Central memory CD8-positive, alpha-beta T cell (primary cell): ENCODE results near the gene NLGN3.

Source experiments
- ATAC-seq: fragments of 150-1000 bp; cut with Tn5 transposase; replicated peaks from 2 replicates; pipeline ENCODE4 v1.10.0; 2022; ENCODE audit warnings: mild to moderate bottlenecking, moderate FRiP score, moderate number of reproducible peaks; ENCODE audit not compliant: poor library complexity, severe bottlenecking; ENCODE audit errors: extremely low read depth
- DNase-seq, 2 donors: peaks; one replicate each; pipeline ENCODE4 v3.0.0; 2021; ENCODE audit warnings: low spot score in 2 of 2
- H3K27ac Mint-ChIP-seq: one replicate; pipeline ENCODE4 v1.8.0; 2022; ENCODE audit warnings: low read depth, mild to moderate bottlenecking, moderate library complexity, mixed read lengths
- H3K27me3 Mint-ChIP-seq: one replicate; pipeline ENCODE4 v1.8.0; 2022; ENCODE audit warnings: mixed read lengths
- H3K36me3 Mint-ChIP-seq: one replicate; pipeline ENCODE4 v1.8.0; 2022; ENCODE audit warnings: mild to moderate bottlenecking, moderate library complexity, mixed read lengths; ENCODE audit not compliant: insufficient read depth
- H3K4me1 Mint-ChIP-seq: one replicate; pipeline ENCODE4 v1.8.0; 2022; ENCODE audit warnings: mixed read lengths
- H3K4me3 Mint-ChIP-seq: one replicate; pipeline ENCODE4 v1.8.0; 2022; ENCODE audit warnings: mild to moderate bottlenecking, moderate library complexity, mixed read lengths
- H3K9me3 Mint-ChIP-seq: one replicate; pipeline ENCODE4 v1.8.0; 2022; ENCODE audit warnings: mixed read lengths

NLGN3 gene

DNA sequence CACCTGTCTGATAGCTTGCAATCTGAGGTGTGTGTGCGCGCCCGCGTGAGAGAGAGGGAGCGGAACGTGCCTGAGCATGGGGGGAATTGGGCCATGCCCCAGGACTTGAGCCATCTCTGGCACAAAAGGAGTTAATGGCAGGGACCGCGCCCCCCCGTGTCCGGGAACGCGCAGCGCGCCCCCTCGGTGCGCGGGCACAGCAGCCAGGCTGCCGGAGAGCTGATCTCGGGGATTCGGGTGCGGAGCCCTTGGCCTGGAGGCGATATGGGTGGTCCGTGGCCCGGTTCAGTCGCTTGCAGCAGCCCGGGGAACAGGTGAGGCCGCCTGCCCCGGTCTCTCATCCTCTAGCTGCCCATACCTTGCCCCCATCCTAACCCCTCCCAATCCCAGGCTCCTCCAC is at the start of gene NLGN3:
Gene NLGN3, plus strand, starts transcription at position 191 of the 400 bp plus-strand sequence. CDS start 2,909 bp downstream, outside the sequence.
- Mint-ChIP-seq H3K4me1 (peaks cover 7% of the 10 kb centered on the region), H3K27ac (peak within 1 kb of the TSS; percentile 25), H3K4me3 (no peak within 1 kb of the TSS), H3K9me3 (no peaks in the 10 kb centered on the region), H3K36me3 (peaks cover 23% of the 10 kb centered on the region), H3K27me3 (no peaks in the 10 kb centered on the region)
- no peak for ATAC-seq
- DNase-seq, result no peak

DNA sequence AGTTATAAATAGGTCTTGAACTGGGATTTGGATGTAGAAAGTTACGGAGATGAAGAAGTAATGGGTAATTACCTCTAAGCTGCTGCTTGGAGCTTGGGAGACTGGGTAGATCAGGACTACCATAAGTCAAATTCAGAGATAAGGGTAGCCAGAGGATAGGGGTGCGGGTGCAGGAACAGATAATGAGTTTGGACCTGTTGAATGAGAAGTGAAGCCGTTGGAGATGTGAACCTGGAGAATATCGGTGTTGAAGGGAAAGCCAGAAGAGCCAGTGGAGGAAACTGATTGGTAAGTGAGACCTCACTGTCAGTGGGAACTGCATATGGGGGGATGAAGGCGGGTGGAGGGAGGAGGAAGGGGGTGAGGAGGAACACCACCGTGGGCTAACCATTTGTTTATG is 49.6 kb upstream of the NLGN3 start:
- Mint-ChIP-seq H3K27me3 (no peaks in the 10 kb centered on the region), H3K4me3 (peak overlapping the region; percentile 89), H3K36me3 (peaks cover 10% of the 10 kb centered on the region), H3K9me3 (no peaks in the 10 kb centered on the region), H3K4me1 (peaks cover 41% of the 10 kb centered on the region), H3K27ac (peak overlapping the region; percentile 97)
- DNase-seq (no peak), ATAC-seq (no peak)

DNA sequence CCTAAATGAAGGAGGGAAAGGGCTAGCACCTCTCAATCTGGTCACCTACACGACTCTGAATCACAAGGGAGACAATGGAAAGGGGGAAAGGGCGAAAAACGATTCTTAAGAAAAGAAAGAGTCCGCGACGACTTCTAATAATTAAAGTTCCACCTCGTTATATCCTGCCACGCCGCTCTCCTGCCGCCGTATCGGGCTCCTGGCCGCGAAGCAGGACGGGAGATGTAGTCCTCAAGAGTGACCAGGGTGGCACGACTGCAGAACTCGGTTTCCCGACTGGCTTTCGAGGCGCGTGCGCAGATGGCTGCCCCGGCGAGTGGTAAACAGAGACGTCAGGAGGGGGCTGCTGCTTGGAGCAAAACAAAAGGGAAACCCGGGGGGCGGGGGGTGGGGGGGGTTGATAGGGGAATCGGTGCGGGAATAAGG is 49.1 kb upstream of the NLGN3 start, which contains the start of gene FOXO4:
Gene FOXO4, plus strand, starts transcription at position 297 of the 426 bp plus-strand sequence. CDS start 678 bp downstream, outside the sequence.
- peak; percentile 82 for ATAC-seq
- Mint-ChIP-seq H3K36me3 (peaks cover 12% of the 10 kb centered on the region), H3K27me3 (no peaks in the 10 kb centered on the region), H3K4me1 (peaks cover 41% of the 10 kb centered on the region), H3K9me3 (no peaks in the 10 kb centered on the region), H3K4me3 (peak within 1 kb of the TSS; percentile 89), H3K27ac (peak within 1 kb of the TSS; percentile 97)
- DNase-seq, result peak; percentile 70 to 82

DNA sequence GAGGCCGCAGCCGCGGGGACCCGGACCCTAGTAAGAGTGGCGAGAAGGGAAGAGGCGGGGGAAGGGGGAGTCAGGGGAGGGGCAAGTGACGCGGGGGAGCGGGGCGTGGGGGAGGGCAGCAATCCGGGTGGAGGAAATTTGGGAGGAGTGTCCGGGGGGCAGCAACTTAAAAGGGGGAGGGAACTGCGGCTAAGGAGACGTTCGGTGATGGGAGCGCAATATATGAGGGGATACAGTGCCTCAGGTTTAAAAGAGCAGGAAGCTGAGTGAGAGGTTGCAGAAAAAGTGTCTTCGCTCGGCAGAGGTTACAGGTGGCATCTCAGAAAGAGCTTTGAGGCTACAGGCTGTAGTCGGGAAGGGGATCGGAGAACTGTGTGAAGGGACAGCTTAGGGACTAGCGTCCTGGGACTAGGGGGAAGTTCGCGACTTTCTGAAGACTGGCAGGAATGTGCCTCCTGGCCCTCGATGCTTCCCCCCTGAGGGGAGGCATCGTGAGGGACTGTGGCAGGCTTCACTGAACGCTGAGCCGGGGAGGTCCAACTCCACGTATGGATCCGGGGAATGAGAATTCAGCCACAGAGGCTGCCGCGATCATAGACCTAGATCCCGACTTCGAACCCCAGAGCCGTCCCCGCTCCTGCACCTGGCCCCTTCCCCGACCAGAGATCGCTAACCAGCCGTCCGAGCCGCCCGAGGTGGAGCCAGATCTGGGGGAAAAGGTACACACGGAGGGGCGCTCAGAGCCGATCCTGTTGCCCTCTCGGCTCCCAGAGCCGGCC is 48.5 kb upstream of the NLGN3 start:
- Mint-ChIP-seq H3K27ac (peak overlapping the region; percentile 97), H3K4me3 (peak overlapping the region; percentile 89), H3K27me3 (no peaks in the 10 kb centered on the region), H3K36me3 (peaks cover 12% of the 10 kb centered on the region), H3K9me3 (no peaks in the 10 kb centered on the region), H3K4me1 (peaks cover 43% of the 10 kb centered on the region)
- ATAC-seq (peak; percentile 57), DNase-seq (peak in 1 of 2 donors; percentile 45)

DNA sequence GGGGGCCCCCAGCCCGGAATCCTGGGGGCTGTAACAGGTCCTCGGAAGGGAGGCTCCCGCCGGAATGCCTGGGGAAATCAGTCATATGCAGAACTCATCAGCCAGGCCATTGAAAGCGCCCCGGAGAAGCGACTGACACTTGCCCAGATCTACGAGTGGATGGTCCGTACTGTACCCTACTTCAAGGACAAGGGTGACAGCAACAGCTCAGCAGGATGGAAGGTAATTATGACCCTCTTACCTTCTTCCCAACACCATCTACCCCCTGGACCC is 47.9 kb upstream of the NLGN3 start:
- Mint-ChIP-seq H3K36me3 (peaks cover 12% of the 10 kb centered on the region), H3K9me3 (no peaks in the 10 kb centered on the region), H3K4me1 (peaks cover 49% of the 10 kb centered on the region), H3K27me3 (no peaks in the 10 kb centered on the region), H3K4me3 (peak overlapping the region; percentile 89), H3K27ac (no peak overlapping the region)
- ATAC-seq (no peak), DNase-seq (no peak)

- peaks cover 60% of the 10 kb centered on the region for H3K4me1 Mint-ChIP-seq
- no peak overlapping the region for H3K27ac Mint-ChIP-seq
- H3K27me3 Mint-ChIP-seq, result no peaks in the 10 kb centered on the region
- no peaks in the 10 kb centered on the region for H3K9me3 Mint-ChIP-seq
- H3K36me3 Mint-ChIP-seq, result peaks cover 13% of the 10 kb centered on the region
- H3K4me3 Mint-ChIP-seq, result peak overlapping the region; percentile 47
- DNase-seq (peak; percentile 54 to 59), ATAC-seq (peak; percentile 31)
Observed at GRCh38 chrX:71098302-71098701, 46.3 kb upstream of the NLGN3 start.

DNA sequence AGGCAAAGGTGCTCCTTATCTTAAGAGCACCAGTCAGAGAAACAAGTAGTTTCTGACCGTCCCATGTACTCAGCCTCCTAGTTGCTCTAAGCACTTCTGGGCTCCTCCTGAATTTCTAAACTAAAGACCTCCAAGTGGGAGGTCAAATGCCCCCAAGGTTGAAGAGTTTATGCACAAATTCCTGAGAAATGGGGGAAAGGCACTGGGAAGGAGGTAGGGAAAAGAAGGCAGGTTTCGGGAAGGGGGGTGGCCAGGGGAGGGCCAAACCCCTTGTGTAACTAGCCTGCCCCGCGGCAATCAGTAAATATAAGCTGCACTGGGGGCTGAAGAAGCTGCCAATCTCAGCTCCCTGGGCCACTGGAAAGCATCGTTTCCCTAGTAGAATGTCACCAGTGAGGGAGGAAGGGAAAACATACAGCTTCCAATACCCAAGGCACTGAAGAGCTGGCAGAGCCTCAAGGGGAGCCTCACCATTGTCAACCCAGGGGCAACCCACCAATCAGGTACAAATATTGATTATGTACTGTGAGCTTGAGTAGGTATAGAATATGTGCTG is 45.6 kb upstream of the NLGN3 start:
- H3K27ac Mint-ChIP-seq, result no peak overlapping the region
- H3K36me3 Mint-ChIP-seq, result peaks cover 13% of the 10 kb centered on the region
- no peak overlapping the region for H3K4me3 Mint-ChIP-seq
- DNase-seq, result no peak
- no peaks in the 10 kb centered on the region for H3K9me3 Mint-ChIP-seq
- H3K27me3 Mint-ChIP-seq, result no peaks in the 10 kb centered on the region
- no peak for ATAC-seq
- H3K4me1 Mint-ChIP-seq, result peaks cover 67% of the 10 kb centered on the region

- Mint-ChIP-seq H3K36me3 (peaks cover 13% of the 10 kb centered on the region), H3K4me3 (no peak overlapping the region), H3K4me1 (peaks cover 74% of the 10 kb centered on the region), H3K27me3 (no peaks in the 10 kb centered on the region), H3K9me3 (no peaks in the 10 kb centered on the region), H3K27ac (no peak overlapping the region)
- DNase-seq (no peak), ATAC-seq (no peak)
Observed at GRCh38 chrX:71099736-71100135, 44.9 kb upstream of the NLGN3 start.

DNA sequence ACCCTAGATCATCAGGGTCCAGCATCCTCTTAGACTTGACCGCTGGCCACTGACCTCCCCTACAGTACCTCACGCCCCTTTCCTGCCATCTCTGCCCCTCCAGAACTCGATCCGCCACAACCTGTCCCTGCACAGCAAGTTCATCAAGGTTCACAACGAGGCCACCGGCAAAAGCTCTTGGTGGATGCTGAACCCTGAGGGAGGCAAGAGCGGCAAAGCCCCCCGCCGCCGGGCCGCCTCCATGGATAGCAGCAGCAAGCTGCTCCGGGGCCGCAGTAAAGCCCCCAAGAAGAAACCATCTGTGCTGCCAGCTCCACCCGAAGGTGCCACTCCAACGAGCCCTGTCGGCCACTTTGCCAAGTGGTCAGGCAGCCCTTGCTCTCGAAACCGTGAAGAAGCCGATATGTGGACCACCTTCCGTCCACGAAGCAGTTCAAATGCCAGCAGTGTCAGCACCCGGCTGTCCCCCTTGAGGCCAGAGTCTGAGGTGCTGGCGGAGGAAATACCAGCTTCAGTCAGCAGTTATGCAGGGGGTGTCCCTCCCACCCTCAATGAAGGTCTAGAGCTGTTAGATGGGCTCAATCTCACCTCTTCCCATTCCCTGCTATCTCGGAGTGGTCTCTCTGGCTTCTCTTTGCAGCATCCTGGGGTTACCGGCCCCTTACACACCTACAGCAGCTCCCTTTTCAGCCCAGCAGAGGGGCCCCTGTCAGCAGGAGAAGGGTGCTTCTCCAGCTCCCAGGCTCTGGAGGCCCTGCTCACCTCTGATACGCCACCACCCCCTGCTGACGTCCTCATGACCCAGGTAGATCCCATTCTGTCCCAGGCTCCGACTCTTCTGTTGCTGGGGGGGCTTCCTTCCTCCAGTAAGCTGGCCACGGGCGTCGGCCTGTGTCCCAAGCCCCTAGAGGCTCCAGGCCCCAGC is 43.8 kb upstream of the NLGN3 start:
- Mint-ChIP-seq H3K27me3 (no peaks in the 10 kb centered on the region), H3K4me3 (peak overlapping the region; percentile 3), H3K9me3 (no peaks in the 10 kb centered on the region), H3K4me1 (peaks cover 70% of the 10 kb centered on the region), H3K36me3 (peaks cover 14% of the 10 kb centered on the region), H3K27ac (peak overlapping the region; percentile 57)
- ATAC-seq, result no peak
- no peak for DNase-seq

GRCh38 chrX:71102292-71102691 is 42.3 kb upstream of the NLGN3 start:
- Mint-ChIP-seq H3K9me3 (no peaks in the 10 kb centered on the region), H3K27ac (peak overlapping the region; percentile 82), H3K27me3 (no peaks in the 10 kb centered on the region), H3K36me3 (peaks cover 19% of the 10 kb centered on the region), H3K4me3 (peak overlapping the region; percentile 78), H3K4me1 (peaks cover 72% of the 10 kb centered on the region)
- DNase-seq, result no peak
- ATAC-seq, result no peak

GRCh38 chrX:71103110-71103983 is 41.3 kb upstream of the NLGN3 start:
- peak in 1 of 2 donors; percentile 50 for DNase-seq
- H3K27me3 Mint-ChIP-seq, result no peaks in the 10 kb centered on the region
- H3K36me3 Mint-ChIP-seq, result peaks cover 28% of the 10 kb centered on the region
- H3K27ac Mint-ChIP-seq, result peak overlapping the region; percentile 82
- peaks cover 78% of the 10 kb centered on the region for H3K4me1 Mint-ChIP-seq
- no peaks in the 10 kb centered on the region for H3K9me3 Mint-ChIP-seq
- peak; percentile 63 for ATAC-seq
- peak overlapping the region; percentile 78 for H3K4me3 Mint-ChIP-seq

DNA sequence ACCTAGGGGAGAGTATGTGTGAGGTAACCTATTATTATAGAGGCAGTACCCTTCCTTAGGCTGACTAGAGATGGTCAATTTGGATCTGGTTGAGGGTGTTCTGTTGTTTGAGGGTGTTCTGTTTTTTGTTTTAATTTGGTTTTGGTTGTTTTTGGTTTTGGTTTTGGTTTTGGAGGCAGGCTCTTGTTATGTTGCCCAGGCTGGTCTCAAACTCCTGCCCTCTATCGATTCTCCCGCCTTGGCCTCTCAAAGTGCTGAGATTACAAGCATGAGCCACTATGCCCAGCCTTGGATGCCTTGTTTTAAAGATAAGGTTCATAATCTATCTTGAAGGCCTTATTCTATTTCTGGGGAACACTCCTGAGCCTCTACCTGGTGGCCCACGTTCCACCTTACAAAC is 39.0 kb upstream of the NLGN3 start:
- Mint-ChIP-seq H3K4me1 (peaks cover 77% of the 10 kb centered on the region), H3K36me3 (peaks cover 44% of the 10 kb centered on the region), H3K9me3 (no peaks in the 10 kb centered on the region), H3K27ac (peak overlapping the region; percentile 91), H3K27me3 (no peaks in the 10 kb centered on the region), H3K4me3 (peak overlapping the region; percentile 99)
- ATAC-seq (no peak), DNase-seq (no peak)
